HS-27A (cell line): ENCODE measurements around the gene DOCK9.

Experiments used
- DNase-seq: peaks from one replicate; pipeline ENCODE4 v3.0.0-alpha.2; 2012; ENCODE audit warnings: low read depth, missing footprints

The DOCK9 gene

DNA sequence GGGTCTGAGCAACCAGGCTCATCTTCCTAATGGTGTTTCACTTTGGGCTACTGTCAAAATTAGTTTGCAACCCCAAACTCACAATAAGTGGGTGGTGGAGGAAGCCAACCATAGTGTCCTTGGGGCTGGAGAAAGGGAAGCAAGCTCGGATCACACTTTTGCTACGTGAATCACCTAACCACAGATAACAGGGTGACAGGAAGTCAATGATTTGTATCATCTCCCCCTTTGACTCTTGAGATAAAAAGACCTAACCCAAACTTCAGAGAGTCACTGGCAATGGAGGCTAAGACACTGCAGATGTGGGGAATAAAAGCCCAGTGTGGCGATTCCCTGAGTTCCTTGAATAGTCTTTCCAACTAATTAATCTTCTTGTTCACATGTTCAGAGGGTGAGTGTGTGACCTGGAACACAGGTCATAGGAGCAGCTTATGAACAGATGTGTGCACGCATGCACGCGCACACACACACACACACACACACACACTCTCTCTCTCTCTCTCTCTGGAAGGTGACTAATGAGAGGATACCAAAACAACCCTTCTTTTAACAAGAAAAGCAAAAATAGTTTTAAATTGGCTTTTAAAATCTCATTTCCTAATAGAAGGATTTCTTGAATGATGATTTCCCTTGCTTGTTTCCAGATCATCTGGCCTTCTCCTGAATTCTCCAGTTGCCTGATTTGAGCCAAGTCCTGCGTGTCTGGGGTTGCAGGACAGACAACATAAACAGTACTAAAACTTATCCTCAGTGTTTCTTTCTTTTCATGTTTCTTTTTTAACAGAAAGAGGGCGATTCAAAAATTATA is 21.2 kb upstream of the DOCK9 start:
- DNase-seq, result no peak

DNA sequence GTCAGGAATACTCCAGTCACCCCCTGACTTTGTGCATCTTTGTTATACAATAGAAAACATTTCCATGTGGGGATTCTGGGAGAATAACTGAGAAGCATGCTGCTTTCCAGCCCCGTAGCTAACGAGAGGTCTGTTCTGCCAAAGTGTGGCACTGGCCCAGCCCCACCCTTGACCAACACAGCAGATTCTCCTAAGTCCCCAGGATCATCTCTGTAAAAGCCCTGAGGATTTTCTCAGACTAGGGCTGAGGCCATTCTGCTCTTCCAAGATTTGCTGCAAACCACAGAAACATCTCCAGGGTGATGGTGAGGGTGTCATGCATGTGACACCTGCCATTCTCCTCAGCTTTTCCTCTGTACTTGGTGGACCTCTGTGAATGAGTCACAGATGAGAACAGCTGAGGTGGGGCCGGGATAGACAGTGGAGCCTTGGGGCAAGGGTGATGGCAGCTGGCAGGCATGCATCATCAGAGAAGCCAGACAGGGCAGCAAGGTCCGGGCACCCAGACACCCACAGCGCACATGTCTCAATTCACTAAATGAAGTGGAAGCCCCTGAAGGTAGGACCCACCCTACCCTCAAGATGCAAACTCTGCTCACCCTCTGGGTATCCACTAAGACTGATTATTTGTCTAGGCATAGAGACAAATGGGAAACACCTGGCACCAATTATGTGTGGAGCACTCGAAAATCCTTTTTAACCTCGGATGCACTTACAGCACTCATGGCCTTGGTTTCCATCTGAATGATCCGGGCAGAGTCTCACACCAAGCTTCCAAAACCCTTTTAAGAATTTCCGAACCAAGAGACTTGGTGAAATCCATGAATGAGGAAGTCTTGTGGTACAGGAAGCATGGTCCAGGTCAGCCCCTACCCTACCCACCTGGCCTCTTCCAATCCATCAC is 20.1 kb upstream of the DOCK9 start:
- DNase-seq, result no peak

- DNase-seq, result no peak
Observed at GRCh38 chr13:98997011-98997730, 19.3 kb upstream of the DOCK9 start.

GRCh38 chr13:98996046-98996445 is 18.2 kb upstream of the DOCK9 start:
- no peak for DNase-seq

DNA sequence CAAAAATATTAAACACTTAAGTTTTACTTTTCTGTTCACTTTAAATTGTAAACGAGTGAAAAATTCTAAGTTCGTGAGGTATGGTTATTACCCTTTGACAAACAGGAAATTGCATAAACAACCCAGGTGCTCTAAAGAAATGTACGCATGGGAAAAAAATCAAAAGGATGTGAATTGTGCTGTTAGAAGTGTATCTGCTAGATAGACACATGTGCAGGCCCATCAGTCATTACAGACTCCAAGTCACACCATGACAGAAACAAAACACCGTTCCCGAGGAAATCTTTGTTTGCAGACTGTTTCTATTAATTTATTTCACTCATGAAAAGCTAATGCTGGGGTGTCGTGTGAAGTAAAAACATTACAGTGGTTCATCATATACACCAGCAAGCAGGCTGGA is 17.0 kb upstream of the DOCK9 start:
- DNase-seq, result no peak

DNA sequence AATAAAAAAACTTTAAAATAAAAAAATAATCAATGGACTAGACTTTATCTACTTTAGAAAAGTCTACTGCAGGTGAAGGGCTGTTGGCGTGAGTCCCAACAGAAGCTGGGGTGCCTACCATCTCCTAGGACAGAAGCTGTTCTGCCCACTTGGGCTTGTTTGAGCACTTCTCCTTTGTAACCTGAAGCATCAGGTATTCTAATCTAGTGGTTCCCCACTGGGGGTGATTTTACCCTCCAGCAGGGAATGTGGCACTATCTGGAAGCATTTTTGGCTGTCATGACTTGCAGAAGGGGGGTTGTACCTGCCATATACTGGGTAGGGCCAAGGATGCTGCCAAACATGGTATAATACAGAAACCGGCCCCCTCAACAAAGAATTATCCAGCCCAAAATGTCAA is 16.2 kb upstream of the DOCK9 start:
- DNase-seq, result no peak

- no peak for DNase-seq
Observed at GRCh38 chr13:98992355-98992754, 14.5 kb upstream of the DOCK9 start.

DNA sequence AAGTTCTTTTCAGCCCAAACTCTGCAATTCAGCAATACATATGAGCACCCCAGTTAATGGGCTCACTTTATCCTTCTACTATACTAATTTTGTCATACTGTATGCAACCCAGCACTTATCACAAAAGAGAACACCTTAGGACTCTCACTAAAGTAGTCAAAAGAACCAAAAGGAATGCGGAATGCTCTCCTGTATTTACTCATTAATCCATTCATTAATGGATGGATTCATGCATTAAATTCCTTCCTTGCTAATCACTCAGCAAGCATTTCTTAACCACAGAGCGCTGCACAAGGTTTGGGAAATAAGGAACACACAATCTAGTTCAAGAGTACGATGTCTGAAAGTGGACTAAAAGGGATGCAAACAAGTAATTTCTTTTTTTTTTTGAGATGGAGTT is 12.8 kb upstream of the DOCK9 start:
- DNase-seq, result no peak

DNA sequence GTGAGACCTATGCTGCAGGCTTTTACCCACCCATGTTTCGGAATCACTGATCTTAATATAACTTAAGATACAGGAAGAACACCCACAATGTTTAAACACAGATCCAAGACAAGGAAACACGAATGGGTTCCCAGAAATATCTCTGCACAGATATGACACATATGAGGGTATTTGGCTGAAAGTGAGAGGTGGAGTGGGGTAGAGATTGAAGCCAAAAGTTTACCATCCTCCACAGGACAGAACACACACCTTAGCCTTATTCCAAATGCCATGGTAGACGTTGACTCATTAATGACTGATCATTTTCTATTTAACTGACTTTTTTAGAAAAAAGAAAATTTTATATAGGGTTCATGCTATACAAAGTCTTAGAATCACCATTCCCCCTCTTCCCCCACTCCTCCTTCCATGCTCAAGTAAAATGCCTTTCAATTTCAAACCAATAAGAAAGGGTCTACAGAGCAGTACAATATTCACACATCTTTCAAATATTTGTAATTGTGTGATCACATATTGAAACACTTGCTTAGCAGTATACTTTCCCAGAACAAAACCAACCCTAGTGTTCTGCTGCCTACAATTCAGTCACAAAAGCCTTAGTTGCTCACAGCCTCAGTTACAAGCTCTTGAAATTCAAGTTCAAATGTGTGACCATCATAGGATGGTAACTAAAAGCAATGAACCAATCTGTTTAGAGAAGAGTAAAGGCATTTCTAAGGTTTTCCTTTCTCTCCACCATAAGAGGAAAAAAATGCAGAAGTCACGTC is 11.8 kb upstream of the DOCK9 start:
- no peak for DNase-seq

- DNase-seq, result no peak
Observed at GRCh38 chr13:98988780-98989179, 10.9 kb upstream of the DOCK9 start.

- DNase-seq, result no peak
Observed at GRCh38 chr13:98988277-98988676, 10.4 kb upstream of the DOCK9 start.

GRCh38 chr13:98987275-98987674 is 9.4 kb upstream of the DOCK9 start:
- DNase-seq, result no peak

- DNase-seq, result no peak
Observed at GRCh38 chr13:98986226-98986846, 8.5 kb upstream of the DOCK9 start.

- no peak for DNase-seq
Observed at GRCh38 chr13:98985591-98985990, 7.7 kb upstream of the DOCK9 start.

GRCh38 chr13:98984983-98985382 is 7.1 kb upstream of the DOCK9 start:
- DNase-seq, result no peak

- no peak for DNase-seq
Observed at GRCh38 chr13:98984118-98984517, 6.3 kb upstream of the DOCK9 start.

- no peak for DNase-seq
Observed at GRCh38 chr13:98983182-98983581, 5.3 kb upstream of the DOCK9 start.

DNA sequence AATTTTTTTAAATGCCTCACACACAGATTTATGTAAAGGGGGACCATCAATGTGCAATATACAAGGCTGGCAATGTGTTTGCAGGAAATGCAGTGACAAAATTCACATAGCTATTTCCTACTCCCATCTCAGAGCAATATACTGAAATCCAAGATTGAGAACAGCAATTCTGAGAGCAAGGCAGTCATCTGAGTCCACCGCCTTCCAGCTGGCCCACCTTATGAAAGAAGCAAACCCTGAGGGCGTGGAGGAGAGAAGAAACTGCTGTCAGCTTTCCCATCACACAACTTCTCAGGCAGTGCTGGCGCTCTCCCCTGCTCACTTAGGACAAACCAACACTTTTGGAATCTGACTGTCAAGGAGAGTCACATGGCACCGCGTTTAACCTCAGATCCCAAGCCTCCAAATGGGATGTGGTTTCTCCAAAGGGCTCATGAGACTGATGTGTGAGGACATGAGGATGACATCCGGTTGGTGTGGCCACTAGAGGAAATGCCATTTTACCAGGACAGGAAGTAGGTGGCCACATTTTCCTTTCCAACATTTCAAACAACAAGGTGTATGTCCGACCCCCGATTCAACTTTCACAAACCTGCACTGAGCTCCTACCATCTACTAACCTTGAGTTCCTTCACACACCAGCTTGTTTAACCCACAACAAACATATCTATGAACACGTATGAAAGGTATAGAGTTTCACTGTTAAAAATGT is 3.7 kb upstream of the DOCK9 start:
- DNase-seq, result no peak

DNA sequence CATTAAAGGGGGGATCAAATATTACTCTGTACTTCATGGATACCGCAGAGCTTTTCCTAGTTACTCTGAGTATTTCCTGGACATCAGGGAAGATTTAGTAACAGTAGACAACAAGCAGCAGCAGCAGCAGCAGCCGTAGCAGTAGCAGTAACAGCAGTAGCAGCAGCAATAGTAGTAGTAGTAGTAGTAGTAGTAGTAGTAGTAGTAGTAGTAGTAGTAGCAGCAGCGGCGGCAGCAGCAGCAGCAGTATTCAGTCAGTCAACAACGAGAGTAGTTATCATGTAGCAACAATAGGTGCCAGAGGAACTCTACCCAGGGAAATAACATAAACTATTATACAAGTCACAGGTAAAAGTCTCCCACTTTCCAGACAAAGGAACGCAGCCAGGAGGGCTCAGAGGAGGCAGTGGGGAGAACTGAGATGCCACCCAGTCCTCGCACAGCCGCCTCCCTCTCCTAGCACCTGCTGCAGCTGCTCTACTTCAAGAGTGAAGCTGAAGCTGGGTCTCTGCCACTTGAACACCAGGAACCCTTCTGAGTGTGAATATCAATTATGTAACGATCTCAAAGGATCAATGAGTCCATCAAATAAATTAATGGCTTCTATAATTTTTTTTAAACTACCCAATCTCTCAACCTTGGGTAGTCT is 1.3 kb upstream of the DOCK9 start:
- no peak for DNase-seq

GRCh38 chr13:98978280-98978679 is 416 bp upstream of the DOCK9 start:
- DNase-seq, result peak; percentile 52
